GM20431 (cell line): ENCODE measurements around the gene ZFAND3.

Experiments used
- in situ Hi-C: fragments of 300-500 bp; cut with MseI, MboI; formaldehyde crosslinking; loops from one replicate; pipeline ENCODE4 v1.15.0; 2020; ENCODE audit warnings: low sequenced_read_pairs; ENCODE audit not compliant: unreplicated experiment

The ZFAND3 gene, protein sequence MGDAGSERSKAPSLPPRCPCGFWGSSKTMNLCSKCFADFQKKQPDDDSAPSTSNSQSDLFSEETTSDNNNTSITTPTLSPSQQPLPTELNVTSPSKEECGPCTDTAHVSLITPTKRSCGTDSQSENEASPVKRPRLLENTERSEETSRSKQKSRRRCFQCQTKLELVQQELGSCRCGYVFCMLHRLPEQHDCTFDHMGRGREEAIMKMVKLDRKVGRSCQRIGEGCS

DNA sequence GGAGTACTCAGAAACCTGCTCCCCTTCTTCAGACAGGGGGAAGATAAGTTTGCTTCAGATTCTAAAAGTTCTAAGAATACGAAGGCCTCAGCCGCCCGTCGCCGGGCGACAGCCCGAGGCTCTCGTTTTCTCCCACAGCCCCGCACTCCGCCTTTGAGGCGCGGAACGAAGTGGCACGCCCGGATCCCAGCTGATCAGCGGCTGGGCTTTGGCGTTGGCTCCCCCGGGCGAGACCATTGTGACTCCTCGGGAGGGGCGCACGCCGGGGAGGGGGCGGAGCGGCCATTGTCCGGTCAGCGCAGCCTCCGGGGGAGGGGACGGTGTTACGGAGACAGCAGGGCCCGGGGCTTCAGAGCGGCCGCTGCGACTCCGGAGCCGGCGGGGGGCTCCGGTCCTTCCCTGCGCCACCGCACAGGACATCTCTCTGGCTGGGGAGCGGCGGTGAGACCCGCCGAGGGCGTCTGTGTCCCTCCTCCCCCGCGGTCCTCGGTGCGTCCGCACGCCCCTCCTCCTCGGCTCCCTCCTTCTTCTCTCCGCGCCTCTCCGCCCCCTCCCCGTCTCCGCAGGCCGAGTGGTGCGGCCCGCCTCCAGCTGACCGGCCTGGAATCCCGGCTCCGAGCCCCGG lies at the start of gene ZFAND3:
Gene ZFAND3, plus strand, starts transcription at position 551 of the 625 bp plus-strand sequence. CDS start 219 bp downstream, outside the sequence.
- in situ Hi-C loops = no loop called here

DNA sequence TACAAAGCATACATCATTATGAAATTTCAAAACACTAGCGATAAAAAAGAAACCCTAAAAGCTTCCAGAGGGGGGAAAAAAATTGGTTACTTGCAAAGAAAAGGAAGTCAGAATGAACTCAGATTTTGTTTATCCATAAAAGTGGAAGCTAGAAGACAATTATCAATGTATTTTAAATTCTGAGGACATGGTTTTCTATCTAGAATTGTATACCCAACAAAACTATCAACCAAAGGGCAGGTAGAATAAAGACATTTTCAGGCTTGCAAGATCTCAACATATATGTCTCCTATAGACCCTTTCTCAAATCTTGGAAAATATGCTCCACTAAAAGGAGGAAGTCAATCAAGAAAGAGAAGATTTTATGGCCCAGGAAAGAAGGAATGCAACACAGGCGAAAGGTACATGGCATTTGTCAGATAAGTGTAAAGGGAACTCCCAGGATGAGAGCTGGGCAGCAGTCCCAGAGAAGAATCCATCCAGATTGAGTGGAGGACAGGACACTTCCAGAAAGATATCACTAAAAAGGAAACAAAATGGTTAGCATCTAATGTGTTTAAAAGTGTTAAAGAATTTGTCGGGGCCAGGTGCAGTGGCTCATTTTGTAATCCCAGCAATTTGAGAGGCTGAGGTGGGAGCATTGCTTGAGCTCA lies 45.4 kb upstream of the ZFAND3 start:
- in situ Hi-C loops = no loop called here

DNA sequence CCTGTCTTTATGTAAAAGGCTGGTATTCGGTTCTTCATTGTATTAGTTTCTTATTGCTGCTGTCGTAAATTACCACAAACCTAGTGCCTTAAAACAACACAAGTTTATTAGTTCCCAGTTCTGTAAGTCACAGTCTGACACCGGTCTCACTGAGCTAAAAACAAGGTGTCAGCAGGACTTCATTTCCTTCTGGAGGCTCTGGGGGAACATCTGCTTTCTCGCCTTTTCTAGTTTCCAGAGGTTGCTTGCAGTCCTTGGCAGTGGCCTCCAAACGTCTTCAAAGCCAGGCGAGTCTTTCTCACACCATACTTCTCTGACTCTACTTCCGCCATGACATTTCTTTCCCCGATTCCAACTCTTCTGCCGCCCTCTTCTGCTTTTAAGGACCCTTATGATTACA lies 43.0 kb upstream of the ZFAND3 start:
- in situ Hi-C loops = loop anchor here (25.0 kb wide), 1 partner anchor 236 kb away; no protein-coding TSS in a partner anchor

DNA sequence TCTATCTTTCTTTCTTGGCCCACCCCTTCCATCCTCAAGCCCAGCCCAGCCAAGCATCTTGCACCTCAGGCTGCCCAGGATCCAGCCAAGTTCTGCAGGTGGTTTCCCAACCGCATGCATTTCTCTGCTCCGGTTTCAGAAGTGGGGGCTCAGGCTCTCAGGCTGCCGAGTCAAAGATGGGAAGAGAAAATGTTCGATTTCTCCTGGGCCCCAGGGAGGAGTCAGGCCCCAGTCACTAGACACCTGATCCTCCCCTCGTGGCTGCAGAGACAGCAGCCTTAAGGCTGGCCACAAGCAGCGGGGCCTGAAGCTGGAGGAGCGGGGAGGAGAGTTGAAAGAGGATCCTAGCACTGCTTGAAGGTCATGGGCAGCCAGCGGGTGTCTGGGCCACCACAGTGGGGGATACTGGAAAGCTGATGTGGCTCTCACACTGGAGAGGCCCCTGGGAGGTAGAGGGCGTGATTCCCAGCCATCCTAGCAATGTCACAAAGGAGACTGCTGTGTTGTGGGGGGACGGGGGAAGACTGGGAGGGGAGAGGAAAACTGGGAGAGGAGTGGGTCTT lies 42.2 kb upstream of the ZFAND3 start:
- in situ Hi-C loops = loop anchor here (25.0 kb wide), 1 partner anchor 235 kb away; no protein-coding TSS in a partner anchor

DNA sequence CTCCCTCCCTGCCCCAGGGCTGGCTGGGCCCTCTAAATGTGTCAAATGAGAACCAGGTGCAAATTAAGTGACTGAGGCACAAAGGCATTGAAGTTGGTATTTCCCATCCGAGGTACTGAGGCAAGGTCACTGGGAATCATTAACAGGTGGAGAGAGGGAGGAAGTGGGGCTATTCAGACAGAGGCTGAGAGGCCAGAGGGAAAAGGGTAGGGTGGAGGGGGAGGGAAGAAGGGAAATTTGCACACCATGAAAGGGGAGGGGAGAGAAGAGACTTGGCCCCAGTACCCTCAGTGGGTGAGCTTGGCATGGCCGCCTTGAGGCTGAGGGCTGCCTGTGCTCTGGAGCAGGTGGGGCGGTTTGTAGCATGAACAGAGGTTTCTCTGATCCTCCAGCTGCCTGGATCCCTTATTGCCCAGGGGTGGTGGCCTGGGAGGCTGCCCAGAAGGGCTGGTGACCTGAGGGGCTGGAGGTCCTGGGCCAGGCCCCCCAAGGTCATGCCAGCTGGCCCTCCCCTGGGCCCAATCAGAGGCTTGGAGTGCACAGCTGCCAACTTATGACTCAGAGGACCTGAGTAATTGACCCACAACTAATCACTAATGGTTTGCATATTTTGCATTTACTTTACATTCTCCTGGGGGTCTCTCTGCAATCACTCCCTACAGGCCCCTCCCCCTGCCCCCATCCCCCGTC lies 40.3 kb upstream of the ZFAND3 start:
- in situ Hi-C loops = loop anchor here (25.0 kb wide), 1 partner anchor 233 kb away; no protein-coding TSS in a partner anchor

DNA sequence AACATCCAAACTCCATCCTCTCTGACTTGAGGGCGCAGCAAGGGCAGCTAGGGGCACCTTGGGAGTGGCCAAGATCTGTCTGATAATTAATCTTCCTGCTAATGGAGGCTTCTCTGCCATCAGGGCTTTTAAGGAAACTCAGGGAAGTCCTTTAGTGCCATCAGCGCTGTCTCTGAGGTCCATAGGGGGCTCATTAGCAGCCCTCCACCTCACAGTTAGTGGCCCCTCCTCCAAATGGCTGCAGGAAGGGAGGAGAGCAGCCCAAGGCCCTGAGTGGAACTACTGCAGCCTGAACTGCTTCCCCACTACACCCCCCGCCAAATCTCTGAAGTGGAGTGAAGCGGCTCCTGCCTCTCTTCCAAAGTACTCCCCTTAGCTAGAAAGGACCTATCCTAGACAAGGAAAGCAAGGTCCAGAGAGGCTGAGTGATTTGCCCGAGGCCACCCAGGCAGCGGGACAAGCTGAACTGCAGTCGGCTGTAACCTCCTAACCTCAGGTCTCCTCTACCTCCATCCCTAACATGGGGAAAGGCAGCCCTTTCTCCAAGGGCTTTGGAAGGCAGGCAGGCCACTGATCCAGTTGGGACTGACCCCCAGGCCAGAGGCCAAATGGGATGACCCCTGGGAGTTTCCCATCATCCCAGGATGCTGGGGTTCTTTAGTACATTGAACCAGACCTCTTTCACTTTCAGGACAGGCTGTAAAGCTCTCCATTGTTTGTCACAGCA lies 39.5 kb upstream of the ZFAND3 start:
- in situ Hi-C loops = loop anchor here (25.0 kb wide), 1 partner anchor 232 kb away; no protein-coding TSS in a partner anchor

DNA sequence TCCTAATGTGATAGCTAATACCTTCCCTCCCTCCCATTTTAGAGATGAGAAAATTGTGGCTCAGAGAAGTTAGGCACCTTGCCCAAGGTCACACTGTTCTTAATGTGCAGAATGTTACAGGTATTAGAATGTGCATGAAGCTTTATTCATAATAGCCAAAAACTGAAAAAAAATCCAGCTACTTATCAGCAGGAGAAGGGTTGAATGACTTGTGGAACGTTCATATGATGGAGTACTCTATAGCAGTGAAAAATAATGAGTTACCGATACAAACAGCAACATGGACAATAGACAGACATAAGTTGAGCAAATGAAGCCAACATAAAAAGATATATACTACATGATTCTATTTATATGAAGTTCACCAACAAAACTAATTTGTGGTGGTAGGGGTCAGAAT lies 37.7 kb upstream of the ZFAND3 start:
- in situ Hi-C loops = loop anchor here (25.0 kb wide), 1 partner anchor 231 kb away; no protein-coding TSS in a partner anchor

DNA sequence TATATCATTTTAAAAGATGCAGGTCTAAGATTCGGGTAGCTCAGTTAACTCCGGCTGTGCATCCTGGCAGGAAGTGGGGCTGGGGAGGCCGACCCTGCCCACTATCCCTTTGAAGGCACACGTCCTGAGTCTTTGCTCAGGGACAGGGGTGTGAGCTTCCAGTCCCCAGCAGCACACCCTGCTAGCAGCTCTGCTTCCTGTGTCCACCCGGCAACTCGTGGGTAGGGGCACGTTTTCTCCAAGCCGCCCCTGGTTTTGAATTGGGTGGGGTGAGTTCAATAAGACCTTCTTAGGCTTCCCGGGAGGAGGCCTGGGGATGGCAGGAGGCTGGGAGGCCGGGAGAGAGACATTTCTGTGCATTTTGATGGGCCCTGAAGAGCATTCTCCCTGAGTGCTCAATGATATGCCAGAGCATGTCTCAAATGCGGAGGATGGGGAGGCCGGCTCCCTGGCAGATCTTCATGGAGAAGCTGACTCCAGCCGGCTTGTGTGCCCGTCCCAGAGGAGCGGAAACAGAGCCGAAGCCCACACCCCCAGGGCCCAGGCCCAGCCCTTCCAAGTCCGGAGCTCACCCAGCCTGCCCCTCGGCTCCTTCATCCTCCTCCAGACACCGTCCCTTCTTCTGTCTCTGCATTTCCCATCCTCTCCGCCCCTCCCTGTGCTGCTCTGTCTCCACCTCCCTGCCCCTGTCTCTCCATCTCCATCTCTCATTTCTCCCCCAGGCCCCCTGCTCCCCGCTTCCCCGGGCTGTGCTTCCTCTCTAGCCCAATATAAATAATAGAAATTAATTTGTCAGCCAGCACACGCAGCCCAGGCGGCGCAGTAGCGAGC lies 36.3 kb upstream of the ZFAND3 start:
- in situ Hi-C loops = loop anchor here (25.0 kb wide), 1 partner anchor 229 kb away; no protein-coding TSS in a partner anchor

DNA sequence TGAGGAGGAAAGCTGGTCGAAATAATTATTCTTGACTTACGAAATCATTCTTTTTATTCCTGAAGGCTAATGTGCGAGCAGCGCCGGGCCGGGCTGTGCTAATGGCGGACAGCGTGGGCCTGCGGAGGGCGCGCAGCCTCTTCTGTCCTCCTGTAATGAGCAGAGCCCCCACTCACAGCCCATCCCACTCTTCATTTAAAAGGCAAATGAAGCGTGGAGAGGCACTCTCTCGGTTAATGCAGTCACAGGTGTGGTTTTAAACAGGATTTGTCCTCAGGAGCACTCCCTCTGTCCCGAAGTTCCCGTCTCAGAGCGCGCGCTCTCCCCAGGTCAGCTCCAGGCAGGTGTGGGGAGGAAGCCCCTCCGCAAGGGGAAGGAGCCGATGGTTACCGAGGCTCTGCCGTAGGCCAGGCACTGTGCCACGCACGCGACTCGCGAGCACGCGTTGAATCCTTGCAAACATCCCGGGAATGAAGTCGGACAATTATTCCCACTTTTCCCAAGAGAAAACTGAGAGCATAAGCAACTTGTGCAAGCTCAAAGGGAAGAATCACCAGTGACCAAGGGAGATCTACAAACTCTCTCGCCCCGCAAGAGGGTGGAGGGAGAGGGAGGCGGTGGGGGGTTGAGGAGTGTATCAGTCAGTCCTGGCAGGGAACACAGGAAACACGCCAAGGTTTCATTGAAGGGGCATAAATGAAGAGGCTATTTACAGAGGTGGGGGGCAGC lies 35.5 kb upstream of the ZFAND3 start:
- in situ Hi-C loops = loop anchor here (25.0 kb wide), 1 partner anchor 228 kb away; no protein-coding TSS in a partner anchor

DNA sequence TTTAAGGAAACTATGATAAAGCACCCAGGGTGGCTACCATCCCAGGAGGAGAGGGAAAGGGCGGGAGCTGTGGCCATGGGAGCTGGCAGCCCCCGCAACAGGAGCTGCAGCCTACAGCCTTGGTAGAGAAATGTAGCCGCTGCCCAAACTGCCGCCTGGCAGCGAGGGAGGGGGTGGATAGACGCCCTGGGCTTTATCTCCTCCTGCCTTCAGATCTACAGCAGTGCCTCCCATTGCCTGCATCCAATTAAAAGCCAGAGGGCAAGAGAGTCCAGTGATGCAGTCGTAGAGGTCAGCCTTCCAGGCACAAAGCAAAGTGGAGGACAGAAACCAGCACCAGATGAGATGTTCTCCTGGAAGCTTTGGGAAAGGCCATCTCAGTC lies 35.0 kb upstream of the ZFAND3 start:
- in situ Hi-C loops = loop anchor here (25.0 kb wide), 1 partner anchor 228 kb away; no protein-coding TSS in a partner anchor

DNA sequence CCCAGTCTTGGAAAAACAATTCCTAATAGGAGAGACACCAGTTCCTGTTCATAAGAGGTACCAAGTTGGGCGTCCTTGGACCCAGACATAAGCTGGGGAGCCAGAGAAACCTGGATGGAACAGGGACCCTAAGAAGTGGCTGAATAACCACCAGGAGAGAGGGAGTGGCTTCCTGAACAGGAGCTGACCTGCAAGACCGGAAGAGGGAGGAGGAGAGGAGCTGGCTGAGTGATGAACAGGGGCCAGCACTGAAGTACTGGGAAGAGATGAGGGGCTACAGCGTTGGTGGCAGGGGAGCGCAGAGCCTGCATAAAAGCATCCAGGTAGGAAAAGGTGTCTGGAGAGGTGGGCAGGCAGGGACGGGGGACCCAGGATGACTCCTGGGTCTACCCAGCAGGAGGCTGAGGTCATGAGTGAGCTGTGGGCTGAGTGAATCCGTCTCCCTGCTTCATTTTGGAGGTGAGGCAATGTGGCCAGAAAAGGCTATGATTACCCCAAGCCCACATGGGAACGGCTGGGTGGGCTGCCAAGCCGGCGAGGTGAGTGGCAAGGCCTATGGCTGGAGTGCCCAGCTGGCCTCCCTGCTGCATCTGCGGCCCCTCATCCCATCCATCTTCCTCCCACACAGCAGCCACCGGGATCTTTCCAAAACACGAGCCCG lies 34.4 kb upstream of the ZFAND3 start:
- in situ Hi-C loops = loop anchor here (25.0 kb wide), 1 partner anchor 227 kb away; no protein-coding TSS in a partner anchor

DNA sequence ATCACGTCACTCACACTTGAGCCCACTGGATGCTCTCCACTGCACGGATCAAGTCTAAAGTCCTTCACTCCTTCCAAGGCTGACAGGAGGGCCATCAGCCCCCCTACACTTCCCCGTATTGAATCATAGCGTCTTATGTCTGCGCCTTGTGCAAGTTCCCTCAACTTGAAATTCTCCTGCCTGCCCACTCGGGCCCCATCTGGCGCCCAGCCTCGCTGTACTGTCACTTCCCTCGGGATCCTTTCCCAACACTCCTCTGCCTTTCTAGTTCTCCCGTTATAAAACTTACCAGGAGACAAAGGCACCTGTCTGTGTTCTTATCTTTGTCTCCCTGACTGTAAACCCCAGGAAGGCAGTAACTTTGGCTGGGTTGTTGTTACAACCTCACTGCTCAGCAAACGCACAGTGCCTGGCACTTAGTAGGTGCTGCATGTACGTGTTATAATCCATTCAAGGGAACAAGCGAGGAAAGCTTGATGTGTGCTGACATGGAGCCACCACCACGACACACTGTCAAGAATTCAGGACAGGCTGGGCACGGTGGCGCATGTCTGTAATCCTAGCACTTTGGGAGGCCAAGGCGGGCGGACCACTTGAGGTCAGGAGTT lies 33.8 kb upstream of the ZFAND3 start:
- in situ Hi-C loops = loop anchor here (25.0 kb wide), 1 partner anchor 227 kb away; no protein-coding TSS in a partner anchor

DNA sequence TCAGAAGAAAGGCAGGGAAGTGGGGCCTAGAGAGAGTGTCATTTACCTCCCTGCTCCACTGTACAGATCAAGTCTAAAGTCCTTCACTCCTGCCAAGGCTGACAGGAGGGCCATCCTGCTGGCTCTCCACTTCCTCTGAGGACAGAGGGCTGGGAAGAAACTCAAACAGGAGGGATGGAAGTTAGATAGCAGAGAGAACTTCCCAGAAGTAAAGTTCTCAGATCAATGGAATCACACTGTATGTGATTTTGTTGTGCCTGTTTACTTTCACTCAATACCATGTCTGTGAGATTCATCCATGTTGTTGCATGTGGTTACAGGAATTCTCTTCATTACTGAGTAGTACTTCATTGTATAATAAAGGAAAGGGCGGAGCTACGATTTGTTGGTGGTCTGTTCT lies 32.3 kb upstream of the ZFAND3 start:
- in situ Hi-C loops = loop anchor here (25.0 kb wide), 1 partner anchor 225 kb away; no protein-coding TSS in a partner anchor

DNA sequence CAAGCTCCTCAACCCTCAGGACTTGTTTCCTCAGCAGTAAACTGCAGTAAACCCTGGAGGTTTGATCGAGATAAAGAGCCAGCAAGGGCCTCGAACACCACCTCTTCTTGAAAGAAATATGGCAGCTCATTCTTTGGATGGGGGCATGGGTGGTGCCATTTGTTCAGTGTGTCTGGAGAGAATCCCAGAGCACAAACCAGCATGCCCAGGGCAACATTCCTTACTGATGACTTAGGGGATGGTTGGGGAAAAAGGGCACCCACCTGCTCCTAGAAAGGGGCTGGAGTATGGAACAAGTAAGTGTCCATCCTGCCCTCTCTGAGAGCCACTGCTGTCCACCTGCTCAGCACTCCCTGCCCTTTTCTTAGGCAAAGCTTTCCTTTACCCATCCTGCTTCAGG lies 31.3 kb upstream of the ZFAND3 start:
- in situ Hi-C loops = loop anchor here (25.0 kb wide), 1 partner anchor 224 kb away; no protein-coding TSS in a partner anchor

DNA sequence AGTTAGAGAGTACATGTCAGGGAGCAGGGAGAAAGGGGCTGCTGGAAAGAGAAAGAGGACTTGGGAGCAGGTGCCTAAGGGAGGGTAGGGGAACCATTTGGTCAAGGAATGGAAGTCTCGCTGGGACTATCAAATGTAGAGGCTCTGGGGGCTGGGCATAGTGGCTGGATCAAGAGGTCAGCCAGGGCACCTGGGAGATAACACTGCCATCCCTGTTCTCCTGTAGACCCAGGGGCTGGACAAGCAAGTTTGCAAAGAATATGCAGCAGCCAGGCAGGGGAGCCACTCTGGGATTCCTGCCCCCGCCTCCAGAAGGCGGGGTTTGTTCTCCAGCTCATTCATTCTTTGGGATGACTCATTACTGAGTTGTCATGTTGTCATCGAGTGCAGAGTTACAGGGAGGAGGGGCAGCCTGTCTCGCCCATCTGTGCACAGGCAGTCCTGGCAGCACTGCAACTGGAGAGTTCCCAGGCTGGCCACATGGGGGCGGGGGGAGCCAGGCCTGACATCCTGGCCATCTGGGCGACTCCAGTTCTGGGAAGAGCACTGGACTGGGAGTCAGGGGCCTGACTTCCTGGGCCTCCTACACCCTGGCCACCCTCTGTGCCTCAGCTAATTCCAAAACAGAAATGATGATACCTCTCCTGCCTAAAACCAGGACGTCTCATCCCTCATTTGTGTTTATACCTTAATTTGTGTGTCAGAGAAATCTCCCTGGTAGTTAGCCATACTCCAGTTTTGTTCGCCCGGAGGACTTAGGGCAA lies 28.2 kb upstream of the ZFAND3 start:
- in situ Hi-C loops = loop anchor here (25.0 kb wide), 1 partner anchor 221 kb away; no protein-coding TSS in a partner anchor
